Skeletal muscle cell (primary cell): Measurements from ENCODE around the gene ANKRD42.
"Not testable (repeated sequence)": the region's sequence is repeated elsewhere in the genome, so short reads cannot be mapped to it uniquely, and the experiment has no call there.

Experiments
- DNase-seq: peaks from one replicate; pipeline ENCODE4 v3.0.0-alpha.2; 2010; ENCODE audit warnings: low read depth
- H3K4me3 ChIP-seq: 2 replicates; pipeline ENCODE4 v1.5.1; 2011; ENCODE audit warnings: low read depth, mild to moderate bottlenecking, control low read depth, low read length, moderate library complexity

Gene ANKRD42

GRCh38 chr11:83168756-83169155 lies 24.8 kb upstream of the ANKRD42 start:
- no peak overlapping the region for H3K4me3 ChIP-seq
- no peak for DNase-seq

- H3K4me3 ChIP-seq = no peak overlapping the region
- DNase-seq = no peak
Observed at GRCh38 chr11:83170865-83171264, 22.6 kb upstream of the ANKRD42 start.

- DNase-seq = no peak
- H3K4me3 ChIP-seq = no peak overlapping the region
Observed at GRCh38 chr11:83172551-83172950, 21.0 kb upstream of the ANKRD42 start.

DNA sequence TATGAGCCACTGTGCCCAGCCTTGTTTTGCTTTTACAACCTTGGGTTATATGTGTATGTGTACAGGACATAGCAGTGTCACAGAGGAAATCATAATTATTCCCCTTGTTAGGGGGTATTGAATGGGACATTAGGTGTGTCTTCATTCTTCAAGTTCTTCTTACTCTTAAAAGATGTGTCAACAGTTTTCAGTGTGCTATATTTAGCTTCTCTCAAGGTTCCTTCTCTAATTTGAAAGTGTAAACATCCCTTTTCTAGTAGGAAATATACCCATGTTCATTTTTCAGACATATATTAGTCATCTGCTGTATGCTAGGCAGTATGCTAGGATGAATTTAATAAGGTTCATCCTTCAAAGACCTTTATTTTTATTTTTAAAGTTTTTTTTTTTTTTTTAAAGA lies 19.5 kb upstream of the ANKRD42 start:
- no peak for DNase-seq
- H3K4me3 ChIP-seq = no peak overlapping the region

DNA sequence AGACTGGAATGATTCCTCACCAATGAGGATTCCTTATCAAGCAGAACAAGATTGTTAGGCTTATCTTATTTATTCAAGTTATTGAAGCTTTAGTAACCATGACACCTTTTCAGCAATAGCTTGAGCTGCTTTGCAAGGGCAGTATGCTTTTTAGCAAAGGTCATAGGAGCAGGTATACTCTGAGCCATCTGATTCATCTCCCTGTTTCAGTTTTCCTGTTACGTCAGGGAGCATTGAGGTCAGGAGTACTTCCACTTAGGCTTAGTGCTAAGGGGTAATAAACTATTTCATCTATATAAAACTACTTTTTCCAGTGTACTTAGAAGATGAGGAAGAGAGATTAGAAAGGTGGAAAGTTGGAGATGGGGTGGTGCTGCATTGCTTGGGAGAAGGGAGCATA lies 17.7 kb upstream of the ANKRD42 start:
- H3K4me3 ChIP-seq = no peak overlapping the region
- DNase-seq = no peak

- DNase-seq = no peak
- no peak overlapping the region for H3K4me3 ChIP-seq
Observed at GRCh38 chr11:83181815-83182214, 11.7 kb upstream of the ANKRD42 start.

DNA sequence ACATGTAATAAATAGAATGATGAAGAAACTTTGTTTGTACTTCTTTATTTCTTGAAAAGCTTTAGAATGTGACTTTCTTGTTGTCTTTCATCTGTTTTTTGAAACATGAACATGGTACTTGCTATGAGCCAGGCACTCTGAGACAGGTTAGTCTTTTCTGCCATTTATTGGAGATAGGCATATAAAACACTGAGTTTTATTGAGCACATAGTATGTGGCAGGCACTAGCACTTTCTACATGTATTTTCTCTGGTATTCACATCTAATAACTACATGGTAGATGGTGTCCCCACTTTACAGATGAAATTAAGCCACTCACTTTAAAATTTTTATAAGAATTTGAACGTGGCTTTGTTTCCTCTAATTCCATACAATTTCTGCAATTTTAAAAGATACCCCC lies 7.7 kb upstream of the ANKRD42 start:
- no peak overlapping the region for H3K4me3 ChIP-seq
- no peak for DNase-seq

- DNase-seq = no peak
Observed at GRCh38 chr11:83187465-83187864, 6.0 kb upstream of the ANKRD42 start.

DNA sequence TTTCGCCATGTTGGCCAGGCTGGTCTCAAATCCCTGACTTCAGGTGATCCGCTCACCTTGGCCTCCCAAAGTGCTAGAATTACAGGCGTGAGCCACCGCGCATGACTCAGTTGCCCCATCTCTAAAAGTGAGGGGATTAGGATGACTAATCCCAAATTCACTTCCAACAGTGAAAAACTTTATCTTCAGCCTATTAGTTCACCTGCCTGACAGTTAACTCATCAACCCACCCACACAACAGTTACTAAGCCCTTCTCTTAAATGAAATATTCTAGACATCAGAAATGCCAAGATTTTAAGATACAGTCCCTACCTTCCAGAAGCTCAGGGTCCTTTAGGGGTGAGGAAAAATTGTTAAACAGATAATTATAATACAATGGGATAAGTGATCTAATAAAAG lies 2.0 kb upstream of the ANKRD42 start:
- no peak for DNase-seq
- no peak overlapping the region for H3K4me3 ChIP-seq

More at GRCh38 chr11:83187465-83187864, 6.0 kb upstream of the ANKRD42 start:
- no peak overlapping the region for H3K4me3 ChIP-seq

DNA sequence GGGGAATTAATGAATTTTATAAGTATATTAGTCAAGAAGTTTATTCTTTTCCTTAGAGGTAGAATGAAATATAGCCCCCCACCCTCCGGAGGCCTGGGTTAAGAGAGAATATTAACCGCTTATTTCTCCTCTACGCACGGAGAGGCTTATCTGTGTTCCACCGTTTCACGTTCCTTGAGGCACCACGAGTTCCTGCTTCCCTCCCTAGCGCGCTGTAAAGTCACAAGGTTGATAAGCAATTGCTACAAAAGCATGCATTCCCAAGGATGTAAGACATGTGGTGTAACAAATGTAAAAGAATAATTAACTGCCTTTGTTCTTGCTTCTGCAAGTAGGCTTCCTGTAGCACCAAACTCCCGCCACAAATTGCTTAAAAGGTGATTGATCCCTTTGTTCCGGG lies 1.5 kb upstream of the ANKRD42 start:
- DNase-seq = no peak
- H3K4me3 ChIP-seq = peak overlapping the region; percentile 89

DNA sequence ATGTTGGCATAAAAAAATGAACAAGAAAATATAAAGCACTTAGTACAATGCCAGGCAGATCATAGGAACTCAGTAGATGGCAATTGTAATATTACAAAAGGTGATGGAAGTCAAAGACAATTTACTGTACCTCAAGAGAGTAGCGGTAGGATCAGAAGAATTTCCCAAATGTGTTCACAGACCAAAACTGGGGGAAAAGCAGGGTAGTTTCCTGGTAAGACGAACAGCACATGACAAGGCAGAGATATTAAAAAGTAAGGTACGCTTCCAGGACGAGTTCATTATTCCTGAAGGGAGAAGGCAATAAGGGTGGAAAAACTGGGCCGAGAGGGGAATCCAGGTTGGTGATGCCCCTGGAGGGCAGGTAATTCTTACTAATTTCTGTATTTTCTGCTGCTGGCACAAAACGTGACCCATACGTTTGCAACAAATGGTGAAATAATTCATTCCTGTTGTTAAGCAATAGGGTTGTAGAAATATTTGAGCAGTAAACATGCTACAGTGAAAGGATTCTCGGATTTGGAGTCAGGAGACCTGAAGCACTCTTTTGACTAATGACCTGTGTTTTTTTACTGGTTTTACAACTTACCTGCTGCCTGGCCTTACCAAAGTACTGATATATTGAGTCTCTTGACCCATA lies 786 bp upstream of the ANKRD42 start:
- DNase-seq = no peak
- H3K4me3 ChIP-seq = peak overlapping the region; percentile 89

DNA sequence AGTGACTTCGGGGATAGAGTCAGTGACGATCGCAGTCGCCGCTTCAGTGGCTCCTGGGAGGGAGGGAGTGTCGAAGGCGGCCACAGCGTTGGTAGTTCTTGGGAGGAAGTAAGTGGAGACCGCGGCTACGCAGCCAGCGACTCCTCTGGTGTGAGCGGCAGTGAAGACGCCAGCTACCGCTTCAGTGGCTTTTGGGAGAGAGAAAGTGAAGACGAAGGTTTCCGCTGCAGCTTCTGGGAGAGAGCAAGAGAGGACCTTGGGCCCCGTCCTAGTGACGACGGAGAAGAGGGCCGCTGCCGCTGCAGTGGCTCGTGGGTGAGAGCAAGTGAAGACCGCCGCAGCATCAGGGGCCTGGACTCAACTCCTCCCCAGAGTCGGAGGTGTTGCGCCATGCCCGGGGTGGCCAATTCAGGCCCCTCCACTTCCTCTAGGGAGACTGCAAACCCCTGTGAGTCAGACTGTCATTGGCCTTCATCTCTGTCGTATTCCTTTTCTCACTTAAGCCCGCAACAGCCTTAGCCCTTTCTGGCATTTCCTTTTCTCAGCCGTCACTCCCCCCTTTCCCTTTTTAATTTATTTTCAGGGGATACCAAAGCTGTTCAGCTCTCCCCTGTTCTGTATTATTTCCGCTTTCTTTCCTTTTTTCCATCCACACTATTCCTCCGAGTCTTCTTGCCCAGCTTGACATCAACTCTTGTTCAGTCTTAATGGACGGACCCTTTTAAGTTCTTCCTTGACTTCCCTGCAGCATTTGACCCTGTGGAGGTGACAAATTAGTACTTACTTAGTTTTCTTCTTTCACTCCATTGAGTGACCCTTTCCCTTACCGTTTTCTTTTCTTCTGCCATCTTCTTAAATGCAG lies 1.0 kb downstream of the ANKRD42 start:
- H3K4me3 ChIP-seq = peak overlapping the region; percentile 89

GRCh38 chr11:83195143-83195466 lies 1.6 kb downstream of the ANKRD42 start:
- no peak for DNase-seq
- H3K4me3 ChIP-seq = peak overlapping the region; percentile 89

More for the DNA sequence above, 1.0 kb downstream of the ANKRD42 start:
- DNase-seq = peak; percentile 41

DNA sequence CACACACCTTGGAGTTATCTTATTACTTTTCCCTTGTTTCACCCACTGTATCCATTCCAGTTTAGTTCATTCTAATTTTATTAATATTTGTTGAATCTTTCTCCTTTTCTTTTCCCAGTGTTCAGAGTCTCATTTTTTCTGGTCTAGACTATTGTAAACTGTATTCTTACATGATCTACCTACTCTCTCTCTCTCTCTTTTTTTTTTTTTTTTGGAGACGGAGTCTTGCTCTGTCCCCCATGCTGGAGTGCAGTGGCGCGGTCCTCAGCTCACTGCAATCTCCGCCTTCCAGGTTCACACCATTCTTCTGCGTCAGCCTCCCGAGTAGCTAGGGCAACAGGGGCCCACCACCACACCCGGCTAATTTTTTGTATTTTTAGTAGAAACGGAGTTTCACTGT lies 2.1 kb downstream of the ANKRD42 start:
- H3K4me3 ChIP-seq = no peak overlapping the region
- DNase-seq = no peak

GRCh38 chr11:83200035-83200434 lies 6.5 kb downstream of the ANKRD42 start:
- H3K4me3 ChIP-seq = no peak overlapping the region
- DNase-seq = no peak

DNA sequence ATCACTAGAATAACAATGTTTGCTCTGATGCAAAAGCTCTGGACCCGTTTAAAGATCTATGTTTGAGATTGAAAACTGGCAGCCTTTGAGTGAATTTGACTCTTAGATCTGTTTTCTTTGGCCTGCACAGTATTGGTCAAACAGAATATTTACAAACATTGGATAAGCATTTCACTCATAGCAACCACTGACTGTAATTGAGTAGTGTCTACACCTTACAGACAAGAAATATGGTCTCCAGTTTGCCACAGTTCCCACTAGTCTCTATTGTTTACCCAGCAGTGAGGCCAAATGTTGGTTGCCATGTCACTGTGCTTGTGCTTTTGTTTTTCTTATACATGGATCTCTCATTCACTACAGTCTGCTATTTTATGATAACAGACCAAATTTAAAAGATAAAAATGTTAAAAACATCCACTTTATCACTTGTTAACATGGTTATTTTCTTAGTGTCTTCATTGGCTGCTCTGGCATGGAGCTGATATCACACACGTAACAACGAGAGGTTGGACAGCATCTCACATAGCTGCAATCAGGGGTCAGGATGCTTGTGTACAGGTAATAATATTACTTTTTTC lies 12.2 kb downstream of the ANKRD42 start:
- no peak for DNase-seq
- no peak overlapping the region for H3K4me3 ChIP-seq

GRCh38 chr11:83206221-83206620 lies 12.7 kb downstream of the ANKRD42 start:
- DNase-seq = no peak
- no peak overlapping the region for H3K4me3 ChIP-seq

DNA sequence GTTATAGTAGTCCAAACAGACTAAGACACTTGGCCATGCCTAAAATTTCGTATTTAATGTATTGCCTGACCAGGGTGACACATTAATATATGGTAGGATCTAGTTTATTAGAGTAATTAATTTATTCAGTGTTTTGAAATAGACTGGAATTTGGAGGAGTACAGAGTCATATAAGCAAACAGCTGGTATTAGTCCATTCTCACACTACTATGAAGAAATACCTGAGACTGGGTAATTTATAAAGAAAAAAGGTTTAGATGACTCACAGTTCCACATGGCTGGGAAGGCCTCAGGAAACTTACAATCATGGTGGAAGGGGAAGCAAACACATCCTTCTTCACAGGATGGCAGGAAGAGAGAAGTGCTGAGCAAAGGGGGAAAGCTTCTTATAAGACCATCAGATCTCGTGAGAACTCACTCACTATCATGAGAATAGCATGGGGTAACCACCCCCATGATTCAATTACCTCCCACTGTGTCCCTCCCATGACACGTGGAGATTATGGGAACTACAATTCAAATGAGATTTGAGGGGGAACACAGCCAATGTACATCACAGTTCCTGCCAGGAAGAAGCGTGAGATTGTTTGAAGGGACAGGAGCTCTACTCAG lies 13.4 kb downstream of the ANKRD42 start:
- H3K4me3 ChIP-seq, DNase-seq: not testable (repeated sequence)

DNA sequence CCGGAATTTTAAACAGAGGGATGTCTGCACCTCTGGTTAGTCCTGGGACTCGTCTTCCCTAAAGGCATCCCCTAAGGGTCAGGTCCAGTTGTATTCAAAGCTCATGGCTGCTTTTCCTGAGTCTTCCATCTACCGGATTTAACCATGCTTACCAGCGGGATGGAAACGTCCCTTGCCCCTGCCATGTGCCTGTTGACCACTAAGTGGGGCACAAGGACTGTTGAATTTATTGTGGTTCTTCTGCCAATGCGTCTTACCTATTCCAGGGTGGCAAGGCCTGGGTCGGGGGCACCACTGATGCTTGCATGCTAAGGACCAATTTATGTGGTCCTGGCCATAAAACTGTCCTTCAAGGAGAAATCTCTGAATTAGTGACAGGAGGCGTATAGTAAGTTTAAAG lies 25.6 kb downstream of the ANKRD42 start:
- no peak for DNase-seq
- H3K4me3 ChIP-seq = no peak overlapping the region

GRCh38 chr11:83220260-83220659 lies 26.7 kb downstream of the ANKRD42 start:
- no peak overlapping the region for H3K4me3 ChIP-seq
- DNase-seq = no peak
